Keratinocyte (primary cell): ENCODE measurements around the gene FNIP2.

Experiments used
- EZH2 ChIP-seq: IDR thresholded peaks from one replicate; pipeline ENCODE4 v1.6.1; 2012; ENCODE audit warnings: inconsistent platforms, mild to moderate bottlenecking, low read length, moderate library complexity
- TF ChIP-seq, protein P1 (sequence below), 3 experiments: IDR thresholded peaks in 1 of 3; conservative IDR thresholded peaks in 1 of 3; optimal IDR thresholded peaks in 1 of 3; 2 replicates in 2 of 3; 3 replicates in 1 of 3; pipeline versions ENCODE3 to v1.5.1; 2011; ENCODE audit warnings: low read length in 3 of 3, mild to moderate bottlenecking in 3 of 3, moderate library complexity in 2 of 3, control low read depth in 1 of 3, inconsistent platforms in 1 of 3; ENCODE audit not compliant: insufficient read depth in 2 of 3; ENCODE audit errors: extremely low read depth in 1 of 3

DNA sequence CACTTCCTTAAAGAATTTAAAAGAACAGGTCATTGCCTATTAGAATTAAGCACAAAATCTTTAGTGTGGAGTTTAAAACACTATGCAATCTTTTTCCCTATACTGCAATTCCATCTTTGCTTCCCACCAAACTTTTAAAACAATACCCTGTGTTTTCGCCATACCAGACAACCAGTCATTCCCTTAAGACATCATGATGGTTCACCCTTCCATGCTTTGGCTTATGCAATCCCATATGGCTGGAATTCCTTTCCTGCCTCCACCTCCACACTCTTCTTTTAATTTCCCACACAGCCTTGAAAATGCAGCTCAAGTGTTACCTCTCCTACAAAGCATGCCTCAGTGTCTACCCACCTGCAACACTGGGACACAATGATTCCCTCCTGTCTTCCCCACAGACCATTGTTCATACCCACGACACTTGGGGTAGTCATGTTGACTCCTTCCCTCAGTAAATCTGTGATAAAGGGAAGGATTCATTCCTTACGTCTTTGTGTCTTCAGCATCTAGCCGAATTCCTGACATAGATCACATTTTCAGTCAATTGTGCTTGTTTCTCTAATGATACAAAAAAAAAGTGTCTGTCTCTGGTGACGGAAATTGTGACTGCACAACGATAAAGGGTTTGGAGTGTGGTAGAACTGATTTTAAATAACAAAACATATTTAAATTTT is 166.3 kb downstream of the FNIP2 start:
- TF ChIP-seq EZH2 = no peak
- TF ChIP-seq, protein P1, sequence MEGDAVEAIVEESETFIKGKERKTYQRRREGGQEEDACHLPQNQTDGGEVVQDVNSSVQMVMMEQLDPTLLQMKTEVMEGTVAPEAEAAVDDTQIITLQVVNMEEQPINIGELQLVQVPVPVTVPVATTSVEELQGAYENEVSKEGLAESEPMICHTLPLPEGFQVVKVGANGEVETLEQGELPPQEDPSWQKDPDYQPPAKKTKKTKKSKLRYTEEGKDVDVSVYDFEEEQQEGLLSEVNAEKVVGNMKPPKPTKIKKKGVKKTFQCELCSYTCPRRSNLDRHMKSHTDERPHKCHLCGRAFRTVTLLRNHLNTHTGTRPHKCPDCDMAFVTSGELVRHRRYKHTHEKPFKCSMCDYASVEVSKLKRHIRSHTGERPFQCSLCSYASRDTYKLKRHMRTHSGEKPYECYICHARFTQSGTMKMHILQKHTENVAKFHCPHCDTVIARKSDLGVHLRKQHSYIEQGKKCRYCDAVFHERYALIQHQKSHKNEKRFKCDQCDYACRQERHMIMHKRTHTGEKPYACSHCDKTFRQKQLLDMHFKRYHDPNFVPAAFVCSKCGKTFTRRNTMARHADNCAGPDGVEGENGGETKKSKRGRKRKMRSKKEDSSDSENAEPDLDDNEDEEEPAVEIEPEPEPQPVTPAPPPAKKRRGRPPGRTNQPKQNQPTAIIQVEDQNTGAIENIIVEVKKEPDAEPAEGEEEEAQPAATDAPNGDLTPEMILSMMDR (optimal IDR thresholded peaks at IDR 0.05 in 1 of 3, IDR thresholded peaks at IDR 0.05 in 1 of 3, conservative IDR thresholded peaks at IDR 0.05 in 1 of 3; ENCODE audit: extremely low read depth in 1 of 3, insufficient read depth in 2 of 3, low read length in 3 of 3) = no peak
